CD14-positive monocyte (primary cell): ENCODE measurements around the gene PAAF1. TPM values are rescaled to one million over a fixed set of nuclear protein-coding genes. Genes with fewer than 3 reads are reported as not detected.

Experiments used
- DNase-seq, 3 donors: peaks; one replicate each; pipeline ENCODE4 v3.0.0-alpha.2; 2011 to 2022
- H2AFZ ChIP-seq: 2 replicates; pipeline ENCODE4 v1.6.0; 2012; ENCODE audit warnings: mild to moderate bottlenecking, low read depth, low read length, inconsistent platforms; ENCODE audit not compliant: insufficient read depth, poor library complexity, severe bottlenecking
- H3K27ac ChIP-seq, 2 donors: 1 replicate in 1 of 2; 2 replicates in 1 of 2; pipeline ENCODE4 v1.5.1; 2012 to 2013; ENCODE audit warnings: low read length in 2 of 2, control low read depth in 1 of 2, inconsistent platforms in 1 of 2, low read depth in 1 of 2, mild to moderate bottlenecking in 1 of 2
- H3K27me3 ChIP-seq, 2 donors: one replicate each; pipeline versions ENCODE4 v1.6.0 to v1.6.1; 2011 to 2013; ENCODE audit warnings: low read length in 2 of 2; ENCODE audit not compliant: control insufficient read depth in 2 of 2, insufficient read depth in 2 of 2
- H3K36me3 ChIP-seq, 2 donors: replicated peaks in 1 of 2; 1 replicate in 1 of 2; 2 replicates in 1 of 2; pipeline versions ENCODE4 v1.5.1 to v1.6.1; 2012 to 2013; ENCODE audit warnings: low read length in 2 of 2, control low read depth in 1 of 2, inconsistent platforms in 1 of 2, mild to moderate bottlenecking in 1 of 2; ENCODE audit not compliant: insufficient read depth in 2 of 2, control insufficient read depth in 1 of 2
- H3K4me1 ChIP-seq, 2 donors: 1 replicate in 1 of 2; 2 replicates in 1 of 2; pipeline versions ENCODE4 v1.5.1 to v1.6.1; 2012 to 2013; ENCODE audit warnings: low read length in 2 of 2, control low read depth in 1 of 2, inconsistent platforms in 1 of 2, mild to moderate bottlenecking in 1 of 2, moderate library complexity in 1 of 2; ENCODE audit not compliant: insufficient read depth in 2 of 2, control insufficient read depth in 1 of 2
- H3K4me2 ChIP-seq: replicated peaks from 2 replicates; pipeline ENCODE3; 2012; ENCODE audit warnings: low read length, moderate library complexity, mild to moderate bottlenecking; ENCODE audit not compliant: poor library complexity, severe bottlenecking; ENCODE audit errors: extremely low read depth
- H3K4me3 ChIP-seq, 3 experiments: fragments of 200-600 bp in 1 of 3; sonication (generic) in 1 of 3; replicated peaks in 1 of 3; 1 replicate in 2 of 3; 2 replicates in 1 of 3; pipeline ENCODE4 v1.5.1; 2011 to 2013; ENCODE audit warnings: low read length in 3 of 3, mild to moderate bottlenecking in 3 of 3, control low read depth in 2 of 3, low read depth in 2 of 3, inconsistent platforms in 1 of 3, moderate library complexity in 1 of 3
- H3K79me2 ChIP-seq: 2 replicates; pipeline ENCODE4 v1.6.0; 2012; ENCODE audit warnings: mild to moderate bottlenecking, control low read depth, inconsistent platforms, low read length, moderate library complexity; ENCODE audit not compliant: insufficient read depth
- H3K9ac ChIP-seq: 2 replicates; pipeline ENCODE4 v1.6.0; 2017; ENCODE audit warnings: low read length, mild to moderate bottlenecking; ENCODE audit not compliant: insufficient read depth, poor library complexity, severe bottlenecking
- H3K9me3 ChIP-seq, 2 donors: replicated peaks in 1 of 2; 1 replicate in 1 of 2; 2 replicates in 1 of 2; pipeline versions ENCODE4 v1.5.1 to v1.6.1; 2012 to 2013; ENCODE audit warnings: low read length in 2 of 2, control low read depth in 1 of 2; ENCODE audit not compliant: control insufficient read depth in 1 of 2, insufficient read depth in 1 of 2
- H4K20me1 ChIP-seq: 2 replicates; pipeline ENCODE4 v1.6.0; 2012; ENCODE audit warnings: mild to moderate bottlenecking, low read length, control low read depth, moderate library complexity; ENCODE audit not compliant: insufficient read depth
- H3K27ac Mint-ChIP-seq, 7 donors: one replicate each; pipeline ENCODE4 v1.8.0; 2020; ENCODE audit warnings: mild to moderate bottlenecking in 7 of 7, mixed read lengths in 7 of 7, moderate library complexity in 6 of 7, inconsistent platforms in 2 of 7
- H3K27me3 Mint-ChIP-seq, 3 donors: one replicate each; pipeline ENCODE4 v1.8.0; 2021 to 2022; ENCODE audit warnings: low read depth in 3 of 3, mild to moderate bottlenecking in 3 of 3, mixed read lengths in 3 of 3, moderate library complexity in 3 of 3, inconsistent platforms in 1 of 3
- H3K36me3 Mint-ChIP-seq, 2 donors: one replicate each; pipeline ENCODE4 v1.8.0; 2020; ENCODE audit warnings: mixed read lengths in 2 of 2, inconsistent platforms in 1 of 2, mild to moderate bottlenecking in 1 of 2
- H3K4me1 Mint-ChIP-seq: one replicate; pipeline ENCODE4 v1.8.0; 2020; ENCODE audit warnings: mild to moderate bottlenecking, mixed read lengths
- H3K4me3 Mint-ChIP-seq, 2 donors: one replicate each; pipeline ENCODE4 v1.8.0; 2020; ENCODE audit warnings: mild to moderate bottlenecking in 2 of 2, mixed read lengths in 2 of 2, moderate library complexity in 1 of 2
- H3K9me3 Mint-ChIP-seq, 7 donors: one replicate each; pipeline ENCODE4 v1.8.0; 2020 to 2022; ENCODE audit warnings: mixed read lengths in 7 of 7, mild to moderate bottlenecking in 6 of 7, moderate library complexity in 6 of 7, inconsistent platforms in 2 of 7
- CTCF ChIP-seq: fragments of 200-600 bp; IDR thresholded peaks from one replicate; pipeline ENCODE4 v1.8.0; 2022; ENCODE audit warnings: antibody characterized with exemption, mild to moderate bottlenecking
- WGBS: methylation state at CpG from one replicate; pipeline ENCODE4 v1.1.5; 2013; ENCODE audit warnings: missing lambda C conversion rate; ENCODE audit not compliant: insufficient coverage; 5-methylcytosine and 5-hydroxymethylcytosine counted together
- intact Hi-C, 2 donors: fragments of 100-400 bp; cut with micrococcal nuclease; formaldehyde crosslinking; loops; one replicate each; pipeline versions ENCODE4 v1.15.0 to v1.15.1; 2023
- polyA plus RNA-seq, 3 donors: library from polyadenylated mRNA; depleted of rRNA in 1 of 3; unstranded in 2 of 3; stranded (reverse) in 1 of 3; fragments of 300-500 nt in 2 of 3; fragments of >200 nt in 1 of 3; fragmentation: Illumina TruSeq in 2 of 3; gene quantifications; 1 replicate in 2 of 3; 2 replicates in 1 of 3; pipeline ENCODE4 v1.2.3, GENCODE V29; 2012 to 2021

The PAAF1 gene
- polyA plus RNA-seq, 3 donors: 12.0 to 13.7 (median 12.9) TPM

DNA sequence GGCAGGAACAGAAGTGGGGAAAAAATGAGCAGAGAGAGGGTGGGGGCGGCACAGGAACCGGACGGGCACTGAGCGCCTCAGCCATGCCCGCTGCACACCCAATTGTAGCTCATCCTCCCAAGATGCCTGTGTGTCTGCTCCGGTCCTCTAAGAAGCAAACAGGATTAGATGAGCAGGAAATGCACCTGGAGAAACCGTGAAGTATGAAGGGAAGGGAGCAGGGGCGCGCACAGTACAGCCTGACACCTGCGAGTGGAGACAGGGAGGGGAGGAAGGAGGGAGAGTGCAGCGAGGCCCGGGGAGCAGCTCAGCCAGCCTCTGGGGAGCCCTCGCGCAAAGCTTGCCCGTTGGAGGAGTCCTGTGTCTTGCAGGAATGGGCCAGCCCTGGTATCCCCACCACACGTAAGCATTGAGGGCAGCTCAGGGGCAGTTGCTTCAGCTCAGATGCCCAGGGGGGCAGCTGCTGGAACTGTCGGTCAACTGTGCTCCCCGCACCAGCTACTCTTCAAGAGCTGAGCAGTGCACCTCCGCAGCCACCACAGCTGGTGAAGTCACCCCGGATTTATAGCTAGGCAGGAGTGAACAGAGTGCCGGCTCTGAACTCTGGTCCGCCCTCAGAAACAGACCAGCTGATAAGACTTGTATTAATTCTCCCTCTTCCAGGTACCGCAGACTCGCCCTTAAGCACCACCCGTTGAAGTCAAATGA lies 81.0 kb downstream of the PAAF1 start:
- Histone ChIP-seq H3K27ac (no peak overlapping the region), H3K9me3 (no peaks in the 10 kb centered on the region), H3K4me2 (no peak overlapping the region), H3K79me2 (no peaks in the 10 kb centered on the region), H3K4me1 (no peaks in the 10 kb centered on the region), H3K36me3 (no peaks in the 10 kb centered on the region), H2AFZ (no peak overlapping the region), H3K4me3 (no peak overlapping the region), H3K27me3 (peaks cover 0 to 11% of the 10 kb centered on the region in 2 donors), H3K9ac (no peak overlapping the region), H4K20me1 (no peaks in the 10 kb centered on the region)
- no peak for TF ChIP-seq CTCF
- Mint-ChIP-seq H3K9me3 (peaks cover 0 to 2% (median 0%) of the 10 kb centered on the region in 7 donors), H3K4me1 (peaks cover 6% of the 10 kb centered on the region), H3K27ac (no peak overlapping the region), H3K36me3 (no peaks in the 10 kb centered on the region), H3K4me3 (peak overlapping the region in 1 of 2 donors; percentile 56), H3K27me3 (peaks cover 13 to 28% (median 25%) of the 10 kb centered on the region in 3 donors)
- intact Hi-C loops: no loop called here
- no peak for DNase-seq
- WGBS: 74% methylated on average over 25 of the region's 25 CpGs

GRCh38 chr11:73958521-73959141 lies 81.8 kb downstream of the PAAF1 start:
- no peak overlapping the region for H3K4me2 ChIP-seq
- no peaks in the 10 kb centered on the region for H3K79me2 ChIP-seq
- H3K4me1 ChIP-seq: no peaks in the 10 kb centered on the region
- H3K27me3 Mint-ChIP-seq: peaks cover 17 to 28% (median 25%) of the 10 kb centered on the region in 3 donors
- no peak overlapping the region for H3K27ac ChIP-seq
- peaks cover 0 to 2% (median 0%) of the 10 kb centered on the region in 7 donors for H3K9me3 Mint-ChIP-seq
- 93% methylated on average over 16 of the region's 18 CpGs for WGBS
- peak overlapping the region in 1 of 7 donors; percentile 37 for H3K27ac Mint-ChIP-seq
- H3K4me1 Mint-ChIP-seq: peaks cover 6% of the 10 kb centered on the region
- no peak overlapping the region for H3K9ac ChIP-seq
- intact Hi-C loops: no loop called here
- H3K36me3 ChIP-seq: no peaks in the 10 kb centered on the region
- no peak for TF ChIP-seq CTCF
- H3K27me3 ChIP-seq: peaks cover 0 to 11% of the 10 kb centered on the region in 2 donors
- H3K36me3 Mint-ChIP-seq: no peaks in the 10 kb centered on the region
- H3K9me3 ChIP-seq: no peaks in the 10 kb centered on the region
- no peak for DNase-seq
- no peak overlapping the region for H3K4me3 ChIP-seq
- no peak overlapping the region for H2AFZ ChIP-seq
- H3K4me3 Mint-ChIP-seq: no peak overlapping the region
- no peaks in the 10 kb centered on the region for H4K20me1 ChIP-seq
